Left cardiac atrium (tissue), 4 donors: ENCODE results near the gene ARHGAP9. TPM values are rescaled to one million over a fixed set of nuclear protein-coding genes. Genes with fewer than 3 reads are reported as not detected.

Experiments used
- ATAC-seq, 2 donors: fragments of 200-7000 bp; cut with Tn5 transposase; one replicate each; pipeline ENCODE4 v1.9.1; 2020; ENCODE audit warnings: mild to moderate bottlenecking in 2 of 2, moderate library complexity in 2 of 2
- DNase-seq: peaks from one replicate; pipeline ENCODE4 v3.0.0-alpha.2; 2020
- intact Hi-C, 2 donors: fragments of 100-400 bp; cut with DNase I; formaldehyde crosslinking; loops; one replicate each; pipeline versions ENCODE4 v1.14.1 to v1.15.1; 2022 to 2023
- total RNA-seq, 2 donors: library from RNA; stranded (reverse); fragmentation: NEBNext Ultra II Directional; extraction: Animal tissue kit (Norgen Biotek cat#: 25700); gene quantifications; one replicate each; pipeline ENCODE4 v1.2.1, GENCODE V29; 2021
- donor health status: DM: no; HTN: yes; CAD: no.
- donor health status: DM: no; HTN: yes; CAD: no; lungs with severe emphysema.
- donor health status: DM: yes; HTN: yes; CAD: no.
- donor health status: Dilated cardiomyopathy.

ARHGAP9 gene
- total RNA-seq, 2 donors from 2014 or later, result 8.0 to 15.2 TPM

DNA sequence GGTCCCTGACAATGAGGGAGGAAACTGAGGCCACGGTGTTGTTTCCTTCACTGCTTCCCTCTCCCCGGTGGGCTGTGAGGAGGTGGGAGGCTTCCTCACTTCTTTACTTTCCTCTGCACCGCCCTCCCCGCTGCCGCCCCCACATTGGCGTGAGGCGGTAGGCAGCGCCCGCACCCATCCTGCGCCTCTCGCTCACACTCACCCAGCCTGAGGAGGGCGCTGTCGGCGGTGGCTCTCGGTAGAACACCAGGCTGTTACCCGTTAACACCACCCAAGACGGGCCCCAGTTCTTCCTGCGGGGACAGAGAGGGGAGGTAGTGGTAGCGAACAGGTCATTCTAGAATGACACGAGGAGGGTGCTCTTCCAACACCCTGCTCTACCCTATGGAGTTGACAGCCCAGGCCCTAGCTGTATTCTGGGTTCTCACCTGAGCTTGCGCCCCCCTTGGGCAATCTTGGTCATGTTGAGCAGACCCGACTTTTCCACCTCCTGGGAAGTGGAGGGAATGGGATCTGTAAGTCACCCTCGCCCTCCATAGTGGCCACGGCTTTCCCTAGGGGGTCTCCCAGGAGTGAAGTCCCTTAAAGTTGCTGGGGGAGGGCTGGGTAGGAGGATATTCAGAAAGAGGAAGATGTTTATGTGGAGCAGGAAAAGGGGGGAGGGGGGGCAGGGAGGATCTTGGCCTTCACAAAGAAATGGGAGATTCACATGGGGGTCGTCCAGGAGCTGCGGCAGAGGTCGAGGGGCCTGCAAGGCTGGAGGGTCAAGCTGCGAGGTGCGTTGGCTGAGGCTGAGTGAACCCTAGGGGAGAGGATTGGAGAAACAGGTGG is 3.3 kb downstream of the ARHGAP9 start:
- ATAC-seq, result peak; percentile 4 to 13
- intact Hi-C loops, result no loop called here
- DNase-seq, result no peak

DNA sequence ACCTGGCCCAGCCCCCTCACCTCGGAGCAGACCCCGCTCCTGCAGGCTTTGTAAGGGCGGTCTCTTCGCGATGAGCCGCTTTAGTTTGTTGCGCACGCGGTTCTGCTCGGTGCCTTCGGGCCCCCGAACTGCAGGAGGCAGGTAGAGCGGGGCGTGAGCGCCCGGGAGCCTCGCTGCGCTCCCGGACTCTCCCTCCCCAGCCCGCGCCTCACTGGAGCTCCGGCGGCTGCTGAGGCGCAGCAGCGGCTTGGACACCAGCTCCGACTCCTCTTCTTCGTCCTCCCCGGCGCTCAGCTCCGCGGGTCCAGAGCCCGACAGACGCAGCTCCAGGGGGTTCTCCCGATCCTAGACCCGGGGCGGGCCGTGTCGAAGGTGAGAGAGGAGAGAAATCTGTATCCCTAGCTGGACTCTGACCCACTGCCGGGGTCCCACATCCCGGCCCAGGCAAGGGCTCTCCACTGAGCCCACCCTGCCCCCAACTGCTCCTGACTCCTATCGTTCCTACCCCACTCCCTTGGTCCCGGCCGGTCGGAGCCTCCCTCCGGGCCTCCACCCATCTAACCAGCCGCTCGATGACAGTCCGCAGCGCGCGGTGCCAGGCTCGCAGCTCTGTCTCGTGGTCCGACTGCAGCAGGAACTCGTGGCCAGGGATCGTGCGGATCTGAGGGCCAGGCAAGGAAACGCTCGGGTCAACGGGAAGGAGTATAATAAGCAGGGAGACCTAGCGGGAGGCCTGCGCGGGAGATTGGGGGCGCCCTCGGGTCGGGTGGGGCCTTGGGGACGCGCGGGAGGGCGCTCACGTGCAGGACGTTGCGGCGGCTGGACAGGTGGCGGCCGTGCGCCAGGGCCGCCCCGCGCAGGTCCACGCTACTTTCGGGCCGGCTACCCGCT is 4.2 kb downstream of the ARHGAP9 start:
- intact Hi-C loops, result no loop called here
- ATAC-seq (peak; percentile 40 to 42), DNase-seq (peak; percentile 48)

DNA sequence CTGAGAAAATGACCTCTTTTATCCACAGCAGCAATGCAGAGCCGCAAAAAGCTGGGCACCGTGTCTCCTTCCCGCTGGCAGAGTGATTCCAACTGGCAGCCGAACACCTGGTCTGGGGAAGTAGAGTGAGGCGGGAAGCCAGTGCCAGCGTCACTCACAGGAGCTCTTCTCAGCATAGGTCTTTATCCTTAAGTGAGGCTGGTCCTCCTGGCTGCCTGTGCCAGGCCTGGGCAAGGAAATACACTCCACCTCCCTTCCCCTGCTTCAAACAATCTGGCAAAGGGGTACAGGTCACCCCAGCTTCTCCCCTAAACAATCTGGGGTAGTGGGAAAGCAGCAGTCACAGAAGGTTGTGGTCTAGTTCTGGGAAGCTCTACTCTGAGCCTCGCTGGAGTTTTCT is 4.8 kb downstream of the ARHGAP9 start:
- ATAC-seq (no peak), DNase-seq (no peak)
- intact Hi-C loops, result no loop called here

DNA sequence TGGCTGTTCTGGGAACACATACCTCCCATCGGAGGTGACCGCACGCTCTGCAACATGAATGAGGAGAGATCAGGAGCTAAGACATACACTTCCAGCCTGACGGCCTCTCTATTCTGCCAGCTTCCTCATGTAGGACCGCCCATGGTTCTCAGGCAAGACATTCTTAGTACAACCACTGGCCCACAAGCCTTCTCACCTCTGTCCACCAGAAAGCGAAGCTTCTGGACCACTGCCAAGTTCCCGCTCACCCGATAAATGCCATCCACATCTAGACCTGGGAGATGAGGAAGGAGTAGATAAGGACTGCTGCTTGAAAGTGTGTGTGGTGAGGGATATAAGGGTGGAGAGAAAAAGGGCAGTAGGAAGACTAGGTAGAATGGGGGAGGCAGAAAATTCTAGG is 5.2 kb downstream of the ARHGAP9 start:
- DNase-seq (no peak), ATAC-seq (no peak)
- intact Hi-C loops, result no loop called here

DNA sequence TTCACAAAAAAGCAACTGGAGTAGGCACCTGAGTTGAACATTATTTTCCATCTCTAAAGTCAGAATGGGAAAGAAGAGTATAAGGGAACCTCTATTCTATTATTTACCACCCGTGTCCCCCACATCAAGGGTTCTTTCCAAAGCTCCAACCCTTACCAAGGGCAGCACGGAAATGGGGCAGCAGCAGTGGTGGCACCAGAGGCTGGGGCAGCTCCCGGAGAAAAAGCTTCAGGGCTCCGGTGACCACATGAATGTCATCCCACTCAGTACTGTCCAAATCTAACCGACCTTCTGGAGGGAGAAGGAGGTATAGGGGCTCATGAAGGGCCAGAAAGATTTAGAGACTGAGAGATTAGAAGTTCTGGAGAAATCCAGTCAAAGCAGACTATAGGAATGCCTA is 5.8 kb downstream of the ARHGAP9 start:
- no peak for ATAC-seq
- DNase-seq, result no peak
- intact Hi-C loops, result no loop called here

DNA sequence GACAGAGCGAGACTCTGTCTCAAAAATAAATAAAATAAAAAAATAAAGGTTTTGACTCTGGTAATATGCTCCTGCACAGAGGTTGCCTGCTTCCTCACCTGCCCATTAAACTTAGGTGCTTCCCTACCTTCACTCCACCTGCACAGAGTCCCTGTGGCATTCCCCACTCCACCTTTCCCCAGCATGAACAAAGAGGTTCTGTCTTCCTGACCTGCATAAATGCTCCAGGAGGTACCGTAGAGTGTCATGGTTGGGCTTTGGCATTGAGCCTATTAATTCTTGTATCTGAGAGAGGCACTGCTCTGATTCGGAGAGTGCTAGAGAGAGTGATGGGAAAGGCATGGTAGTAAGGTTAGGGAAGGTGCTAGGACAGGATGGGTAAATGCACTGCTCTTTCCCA is 6.3 kb downstream of the ARHGAP9 start:
- intact Hi-C loops, result no loop called here
- no peak for ATAC-seq
- no peak for DNase-seq

DNA sequence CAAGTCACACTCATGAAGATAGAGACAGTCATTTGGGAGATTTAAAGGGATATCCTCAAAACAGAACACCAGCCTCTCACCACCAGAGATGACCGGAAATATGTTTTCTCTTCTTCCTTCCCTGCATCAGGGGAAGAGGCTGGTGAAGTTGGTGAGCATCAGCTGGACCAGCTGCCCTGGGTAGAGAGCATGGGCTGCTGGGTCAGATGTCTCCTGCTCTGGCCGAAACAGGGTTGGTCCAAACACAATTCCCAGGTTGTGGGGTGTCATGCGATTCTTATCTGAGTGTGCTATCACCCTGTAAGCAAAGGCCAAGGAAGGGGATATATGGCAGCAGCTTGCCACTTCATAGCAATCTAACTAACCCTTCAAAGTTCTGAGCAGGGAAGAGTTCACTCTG is 7.3 kb downstream of the ARHGAP9 start:
- intact Hi-C loops, result no loop called here
- DNase-seq (no peak), ATAC-seq (no peak)

DNA sequence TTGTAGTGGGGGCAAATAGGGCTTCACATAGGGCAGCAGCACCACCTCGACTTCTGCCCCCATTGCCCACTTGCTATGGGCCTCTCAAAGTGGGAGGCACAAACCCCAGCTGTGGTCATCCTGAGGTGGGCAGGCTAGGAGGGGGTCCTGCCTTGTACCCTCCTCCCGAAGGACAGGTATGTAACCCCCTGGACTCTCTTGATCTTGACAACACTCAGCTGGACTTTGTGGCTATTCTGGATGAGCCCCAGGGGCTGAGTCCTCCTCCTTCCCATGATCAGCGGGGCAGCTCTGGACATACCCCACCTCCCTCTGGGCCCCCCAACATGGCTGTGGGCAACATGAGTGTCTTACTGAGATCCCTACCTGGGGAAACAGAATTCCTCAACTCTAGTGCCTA is 8.0 kb downstream of the ARHGAP9 start:
- intact Hi-C loops, result no loop called here
- DNase-seq, result no peak
- no peak for ATAC-seq

DNA sequence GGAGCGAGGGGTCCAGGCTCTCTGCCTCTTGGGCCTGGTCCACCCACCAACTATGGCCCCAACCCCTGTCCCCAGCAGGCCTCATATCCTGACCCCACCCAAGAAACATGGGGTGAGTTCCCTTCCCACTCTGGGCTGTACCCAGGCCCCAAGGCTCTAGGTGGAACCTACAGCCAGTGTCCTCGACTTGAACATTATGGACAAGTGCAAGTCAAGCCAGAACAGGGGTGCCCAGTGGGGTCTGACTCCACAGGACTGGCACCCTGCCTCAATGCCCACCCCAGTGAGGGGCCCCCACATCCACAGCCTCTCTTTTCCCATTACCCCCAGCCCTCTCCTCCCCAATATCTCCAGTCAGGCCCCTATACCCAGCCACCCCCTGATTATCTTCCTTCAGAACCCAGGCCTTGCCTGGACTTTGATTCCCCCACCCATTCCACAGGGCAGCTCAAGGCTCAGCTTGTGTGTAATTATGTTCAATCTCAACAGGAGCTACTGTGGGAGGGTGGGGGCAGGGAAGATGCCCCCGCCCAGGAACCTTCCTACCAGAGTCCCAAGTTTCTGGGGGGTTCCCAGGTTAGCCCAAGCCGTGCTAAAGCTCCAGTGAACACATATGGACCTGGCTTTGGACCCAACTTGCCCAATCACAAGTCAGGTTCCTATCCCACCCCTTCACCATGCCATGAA is 8.6 kb downstream of the ARHGAP9 start:
- intact Hi-C loops, result no loop called here
- DNase-seq (no peak), ATAC-seq (no peak)

DNA sequence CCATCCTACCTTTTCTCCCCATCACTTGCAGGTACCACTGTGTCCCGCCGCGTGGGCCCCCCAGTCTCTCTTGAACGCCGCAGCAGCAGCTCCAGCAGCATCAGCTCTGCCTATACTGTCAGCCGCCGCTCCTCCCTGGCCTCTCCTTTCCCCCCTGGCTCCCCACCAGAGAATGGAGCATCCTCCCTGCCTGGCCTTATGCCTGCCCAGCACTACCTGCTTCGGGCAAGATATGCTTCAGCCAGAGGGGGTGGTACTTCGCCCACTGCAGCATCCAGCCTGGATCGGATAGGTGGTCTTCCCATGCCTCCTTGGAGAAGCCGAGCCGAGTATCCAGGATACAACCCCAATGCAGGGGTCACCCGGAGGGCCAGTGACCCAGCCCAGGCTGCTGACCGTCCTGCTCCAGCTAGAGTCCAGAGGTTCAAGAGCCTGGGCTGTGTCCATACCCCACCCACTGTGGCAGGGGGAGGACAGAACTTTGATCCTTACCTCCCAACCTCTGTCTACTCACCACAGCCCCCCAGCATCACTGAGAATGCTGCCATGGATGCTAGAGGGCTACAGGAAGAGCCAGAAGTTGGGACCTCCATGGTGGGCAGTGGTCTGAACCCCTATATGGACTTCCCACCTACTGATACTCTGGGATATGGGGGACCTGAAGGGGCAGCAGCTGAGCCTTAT is 9.2 kb downstream of the ARHGAP9 start:
- ATAC-seq, result no peak
- DNase-seq, result no peak
- intact Hi-C loops, result no loop called here

DNA sequence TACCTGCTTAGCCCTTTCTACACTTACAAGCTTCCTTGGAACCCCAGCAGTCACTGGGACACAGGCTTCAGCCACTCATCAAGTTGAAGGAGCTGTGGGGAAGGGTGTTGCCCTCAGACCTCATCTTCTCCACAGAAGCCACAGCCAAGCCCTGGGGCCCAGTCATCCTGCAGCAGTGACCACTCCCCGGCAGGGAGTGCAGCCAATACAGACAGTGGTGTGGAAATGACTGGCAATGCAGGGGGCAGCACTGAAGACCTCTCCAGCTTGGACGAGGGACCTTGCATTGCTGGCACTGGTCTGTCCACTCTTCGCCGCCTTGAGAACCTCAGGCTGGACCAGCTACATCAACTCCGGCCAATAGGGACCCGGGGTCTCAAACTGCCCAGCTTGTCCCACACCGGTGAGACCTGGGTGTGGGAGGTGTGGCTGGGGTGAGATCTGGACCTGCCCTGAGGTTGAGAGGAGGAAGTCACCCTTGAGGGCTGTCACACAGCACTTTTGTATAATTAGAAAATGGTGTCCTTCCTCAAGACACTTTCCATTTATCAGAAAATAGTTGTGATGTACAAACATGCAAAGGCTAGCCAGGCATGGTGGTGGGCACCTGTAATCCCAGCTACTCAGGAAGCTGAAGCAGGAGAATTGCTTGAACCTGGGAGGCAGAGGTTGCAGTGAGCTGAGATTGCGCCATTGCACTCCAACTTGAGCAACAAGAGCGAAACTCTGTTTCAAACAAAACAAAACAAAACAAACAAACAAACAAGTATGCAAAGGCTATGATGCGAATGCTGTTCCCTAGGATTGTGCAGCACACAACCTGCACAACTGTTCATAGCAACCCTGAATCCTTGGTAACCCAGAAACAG is 10.1 kb downstream of the ARHGAP9 start:
- intact Hi-C loops, result no loop called here
- ATAC-seq (no peak), DNase-seq (no peak)

DNA sequence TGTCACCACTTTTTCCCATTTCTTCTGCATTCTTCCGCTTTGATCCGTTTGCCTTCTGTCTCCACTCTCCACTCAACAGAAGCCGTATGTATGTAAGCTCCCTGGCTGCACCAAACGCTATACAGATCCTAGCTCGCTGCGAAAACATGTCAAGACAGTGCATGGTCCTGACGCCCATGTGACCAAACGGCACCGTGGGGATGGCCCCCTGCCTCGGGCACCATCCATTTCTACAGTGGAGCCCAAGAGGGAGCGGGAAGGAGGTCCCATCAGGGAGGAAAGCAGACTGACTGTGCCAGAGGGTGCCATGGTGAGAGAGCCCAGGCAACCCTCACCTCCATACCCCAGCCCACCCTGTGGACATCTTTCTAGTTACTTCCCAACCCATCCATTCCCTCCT is 11.8 kb downstream of the ARHGAP9 start:
- no peak for DNase-seq
- ATAC-seq, result no peak
- intact Hi-C loops, result no loop called here

DNA sequence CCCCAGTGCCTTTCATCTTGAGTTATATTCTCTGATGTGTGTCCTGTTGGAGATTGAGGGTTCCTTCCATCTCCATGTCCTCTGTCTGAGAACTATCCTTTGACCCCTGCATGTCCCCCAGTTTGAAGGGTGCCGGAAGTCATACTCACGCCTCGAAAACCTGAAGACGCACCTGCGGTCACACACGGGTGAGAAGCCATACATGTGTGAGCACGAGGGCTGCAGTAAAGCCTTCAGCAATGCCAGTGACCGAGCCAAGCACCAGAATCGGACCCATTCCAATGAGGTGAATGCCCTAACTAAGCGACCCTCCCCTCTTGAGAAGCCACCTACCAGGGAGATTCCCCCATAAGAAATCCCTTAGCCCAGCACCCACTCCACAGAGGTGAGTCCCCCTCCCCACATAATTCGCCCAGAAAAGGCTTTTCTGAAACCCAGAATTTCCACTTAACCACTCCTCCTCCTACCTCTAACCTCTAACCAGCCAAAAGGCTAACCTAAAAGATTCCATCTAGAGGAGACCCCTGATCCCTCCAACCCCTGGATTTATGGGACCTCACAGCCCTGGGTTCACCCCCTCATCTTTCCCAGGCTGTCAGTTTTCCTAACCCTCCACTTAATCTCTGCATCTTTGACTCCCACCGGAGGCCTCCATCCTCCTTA is 12.3 kb downstream of the ARHGAP9 start:
- intact Hi-C loops, result no loop called here
- no peak for ATAC-seq
- DNase-seq, result no peak

DNA sequence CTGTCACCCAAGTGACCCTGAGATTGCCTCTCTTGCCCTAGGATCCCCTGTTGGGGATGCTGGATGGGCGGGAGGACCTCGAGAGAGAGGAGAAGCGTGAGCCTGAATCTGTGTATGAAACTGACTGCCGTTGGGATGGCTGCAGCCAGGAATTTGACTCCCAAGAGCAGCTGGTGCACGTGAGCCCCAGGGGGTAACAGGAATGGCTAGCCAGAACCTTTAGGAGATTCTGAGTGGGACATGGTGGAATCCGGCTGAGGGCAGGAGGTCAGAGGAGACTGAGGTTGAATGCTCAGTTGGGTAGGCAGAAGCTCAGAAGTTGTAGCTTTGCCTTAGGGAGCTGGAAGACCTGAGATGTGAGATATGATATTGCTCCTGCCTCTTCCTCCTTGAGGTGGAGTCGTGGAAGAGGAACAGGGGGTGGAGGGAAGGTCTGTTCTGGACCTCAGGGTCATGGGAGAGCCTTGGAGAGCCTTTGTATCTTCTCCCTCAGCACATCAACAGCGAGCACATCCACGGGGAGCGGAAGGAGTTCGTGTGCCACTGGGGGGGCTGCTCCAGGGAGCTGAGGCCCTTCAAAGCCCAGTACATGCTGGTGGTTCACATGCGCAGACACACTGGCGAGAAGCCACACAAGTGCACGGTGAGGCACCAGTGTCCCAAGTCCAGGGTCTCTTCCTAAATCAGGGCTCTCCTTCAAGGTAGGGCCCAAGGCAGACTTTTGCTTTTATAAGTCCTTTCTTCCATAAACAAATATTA is 13.7 kb downstream of the ARHGAP9 start:
- DNase-seq (no peak), ATAC-seq (no peak)
- intact Hi-C loops, result no loop called here

DNA sequence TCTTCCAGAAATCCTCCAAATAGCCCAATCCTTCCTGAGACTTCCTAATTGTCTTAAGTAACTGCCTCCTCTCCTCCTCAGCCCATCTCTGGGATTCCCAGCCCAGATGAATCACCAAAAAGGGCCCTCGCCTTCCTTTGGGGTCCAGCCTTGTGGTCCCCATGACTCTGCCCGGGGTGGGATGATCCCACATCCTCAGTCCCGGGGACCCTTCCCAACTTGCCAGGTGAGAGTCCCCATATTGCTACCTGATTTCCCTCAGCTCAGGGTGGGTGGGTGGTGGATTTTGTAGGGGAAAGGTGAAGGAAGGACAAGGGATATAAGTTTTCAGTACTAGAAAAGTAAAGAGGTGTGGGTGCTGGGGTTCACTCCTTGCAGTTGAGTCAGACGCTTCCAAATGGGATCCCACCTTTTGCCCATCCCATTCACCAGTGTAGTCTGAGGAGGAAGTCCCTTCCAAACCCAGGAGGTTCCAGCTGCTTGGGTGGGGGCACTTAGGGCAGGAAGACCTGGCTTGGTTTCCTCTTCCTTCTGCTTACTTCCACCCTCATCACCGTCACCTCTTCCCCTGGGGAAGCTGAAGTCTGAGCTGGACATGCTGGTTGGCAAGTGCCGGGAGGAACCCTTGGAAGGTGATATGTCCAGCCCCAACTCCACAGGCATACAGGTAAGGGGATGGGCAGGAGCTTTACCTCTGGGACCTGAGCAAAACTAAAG is 14.5 kb downstream of the ARHGAP9 start:
- intact Hi-C loops, result no loop called here
- ATAC-seq (no peak), DNase-seq (no peak)

DNA sequence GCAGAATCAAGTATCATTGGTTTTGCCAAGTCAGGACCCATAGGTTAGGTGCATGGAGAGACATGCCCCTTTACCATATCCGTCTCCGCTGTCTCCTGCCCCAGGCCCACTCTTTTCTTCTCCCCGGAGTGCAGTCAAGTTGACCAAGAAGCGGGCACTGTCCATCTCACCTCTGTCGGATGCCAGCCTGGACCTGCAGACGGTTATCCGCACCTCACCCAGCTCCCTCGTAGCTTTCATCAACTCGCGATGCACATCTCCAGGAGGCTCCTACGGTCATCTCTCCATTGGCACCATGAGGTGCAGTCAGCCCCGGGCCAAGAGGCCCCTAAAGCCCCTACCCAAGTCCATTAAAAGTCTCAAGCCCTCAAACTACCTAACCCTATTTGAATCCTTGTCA is 15.1 kb downstream of the ARHGAP9 start:
- intact Hi-C loops, result no loop called here
- DNase-seq (no peak), ATAC-seq (no peak)

DNA sequence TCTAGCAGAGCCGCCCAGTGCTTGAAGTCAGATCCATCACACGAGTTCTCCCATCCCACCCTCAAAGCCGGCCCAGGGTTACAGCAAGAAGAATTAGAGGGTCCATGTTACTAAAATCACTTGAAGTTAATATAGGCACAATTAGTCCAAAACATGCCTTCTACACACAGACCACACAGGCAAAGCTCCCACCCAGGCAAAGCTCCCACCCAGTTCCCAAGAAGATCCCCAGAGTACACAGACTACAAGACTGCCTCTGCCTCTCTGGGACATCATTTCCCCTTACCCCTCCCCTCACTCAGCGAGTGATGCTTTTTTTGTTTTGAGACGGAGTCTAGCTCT is 16.8 kb downstream of the ARHGAP9 start:
- intact Hi-C loops, result no loop called here
- no peak for ATAC-seq
- no peak for DNase-seq
